RCC 7860 (cell line): ENCODE data around the gene SWSAP1.
"Not testable (repeated sequence)": the region's sequence is repeated elsewhere in the genome, so short reads cannot be mapped to it uniquely, and the experiment has no call there.

Experiments used
- DNase-seq: peaks from one replicate; pipeline ENCODE4 v3.0.0-alpha.2; 2015; ENCODE audit warnings: low spot score
- FAIRE-seq: peaks from 2 replicates; lab custom pipeline; 2012; peaks lifted over from hg19 to GRCh38; lab: Jason Lieb, UNC

Gene SWSAP1

DNA sequence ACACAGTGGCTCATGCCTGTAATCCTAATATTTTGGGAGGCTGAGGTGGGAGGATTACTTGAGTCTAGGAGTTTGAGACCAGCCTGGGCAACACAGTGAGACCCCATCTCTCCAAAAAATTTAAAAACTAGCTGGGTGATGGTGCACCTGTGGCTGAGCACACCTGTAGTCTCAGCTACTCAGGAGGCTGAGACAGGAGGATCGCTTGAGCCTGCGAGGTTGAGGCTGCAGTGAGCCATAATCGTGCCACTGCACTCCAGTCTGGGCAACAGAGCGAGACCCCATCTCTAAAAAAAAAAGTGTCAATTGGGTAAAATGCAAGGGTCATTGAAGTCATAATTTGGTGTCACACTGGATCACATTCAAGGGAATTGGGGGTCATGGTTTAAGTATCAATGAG, 20.4 kb upstream of the SWSAP1 start:
- not testable (repeated sequence) for FAIRE-seq, DNase-seq

DNA sequence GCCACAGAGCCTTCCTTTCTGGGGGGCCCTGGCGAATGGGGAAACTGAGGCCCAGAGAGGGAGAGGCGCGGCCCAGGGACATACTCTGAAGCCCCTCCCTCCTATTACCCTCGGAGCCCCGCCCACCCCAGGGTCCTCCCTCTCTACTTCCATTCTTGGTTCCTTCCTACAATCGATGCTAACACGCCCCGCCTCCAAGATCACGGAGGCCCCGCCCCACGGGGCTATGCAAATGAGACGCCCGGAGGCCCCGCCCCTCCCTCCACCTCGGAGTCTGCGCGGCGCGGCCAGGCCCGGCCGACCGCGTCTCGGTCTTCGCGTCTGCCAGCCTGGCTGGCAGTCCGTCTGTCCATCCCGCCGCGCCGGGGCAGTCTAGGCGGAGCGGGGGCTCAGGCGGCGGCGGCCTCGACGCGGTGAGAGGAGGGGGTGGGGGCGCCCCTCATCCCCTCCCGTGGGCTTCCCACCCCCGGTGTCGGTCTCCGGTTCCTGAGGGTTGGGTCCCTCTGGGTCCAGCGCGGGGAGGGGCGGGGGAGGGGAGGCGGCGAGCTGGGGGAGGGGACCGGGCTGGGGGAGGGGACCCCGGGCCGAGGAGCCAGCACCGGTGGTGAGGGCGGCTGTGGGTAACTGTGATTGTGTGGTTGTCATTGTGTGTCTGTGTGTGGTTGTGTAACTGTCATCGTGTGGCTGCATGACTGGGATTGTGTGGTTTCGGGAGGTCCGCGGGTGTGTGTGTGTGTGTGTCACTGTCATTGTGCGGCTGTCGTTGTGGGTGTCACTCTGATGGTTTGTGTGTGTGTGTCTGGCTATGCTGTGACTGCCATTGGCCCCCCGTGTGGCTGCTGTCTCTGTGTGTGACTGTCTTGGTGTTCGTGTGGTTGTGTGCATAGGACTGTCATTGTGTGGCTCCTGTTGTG, 19.0 kb upstream of the SWSAP1 start, which contains the start of gene PLPPR2:
Gene PLPPR2, plus strand, starts transcription at position 273 of the 914 bp plus-strand sequence. CDS start 2,242 bp downstream, outside the sequence.
- FAIRE-seq, result no peak
- DNase-seq, result peak; percentile 44

DNA sequence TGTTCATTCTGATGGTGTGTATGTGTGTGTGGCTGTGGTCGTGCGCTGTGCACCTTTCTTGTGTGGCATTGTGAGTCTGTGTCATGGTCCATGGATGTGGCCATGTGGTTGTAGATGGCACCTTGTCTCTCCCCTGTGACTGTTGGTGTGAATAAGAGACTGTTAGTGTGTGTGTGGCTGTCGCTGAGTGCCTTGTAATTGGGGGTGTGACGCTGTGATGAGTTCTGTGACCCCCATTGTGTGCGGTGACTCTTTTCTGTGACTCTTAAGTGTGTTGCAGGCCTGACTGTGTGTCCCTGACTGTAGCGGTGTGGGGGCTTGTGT, 18.4 kb upstream of the SWSAP1 start:
- FAIRE-seq (no peak), DNase-seq (no peak)

DNA sequence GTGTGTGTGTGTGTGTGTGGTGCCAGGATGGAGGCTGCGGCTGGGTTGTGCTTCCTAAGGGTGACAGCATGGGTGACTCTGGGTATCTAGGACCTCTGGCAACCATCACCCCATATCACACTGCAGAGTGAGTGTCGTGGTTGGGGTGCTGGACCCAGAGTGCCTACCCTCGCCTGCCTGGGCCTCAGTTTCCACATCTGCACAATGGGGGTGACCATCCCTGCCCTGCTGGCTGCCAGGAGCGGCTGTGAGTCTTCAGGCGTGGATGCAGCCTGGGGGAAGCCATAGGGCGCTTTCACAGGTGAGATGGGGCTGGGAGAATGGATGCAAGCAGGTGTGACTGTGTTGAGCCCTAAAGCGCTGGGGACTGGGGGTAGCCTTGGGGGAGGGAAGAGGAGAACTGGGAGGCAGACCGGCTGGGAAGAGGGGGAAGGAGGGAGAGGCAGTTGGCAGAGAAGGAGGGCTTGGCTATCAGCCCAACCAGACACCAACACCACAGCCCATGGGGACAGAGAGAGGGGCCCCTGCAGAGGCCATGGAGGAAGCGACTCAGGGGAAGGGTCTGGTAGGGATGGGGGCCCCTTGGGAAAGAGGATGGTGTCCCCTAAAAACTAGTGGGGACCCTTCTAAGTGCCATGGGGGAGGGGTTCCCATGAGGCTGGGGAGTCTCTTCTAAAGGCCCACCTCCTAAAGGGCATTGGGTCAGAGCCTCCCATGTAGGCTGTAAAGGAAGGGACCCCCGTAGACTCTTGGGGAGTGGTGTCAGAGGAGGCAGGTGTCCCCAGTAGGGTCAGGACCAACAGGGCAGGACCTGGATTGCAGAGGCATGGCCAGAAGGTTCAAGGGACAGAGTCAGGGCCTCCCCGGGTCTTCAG, 17.6 kb upstream of the SWSAP1 start:
- FAIRE-seq, result no peak
- DNase-seq, result no peak

DNA sequence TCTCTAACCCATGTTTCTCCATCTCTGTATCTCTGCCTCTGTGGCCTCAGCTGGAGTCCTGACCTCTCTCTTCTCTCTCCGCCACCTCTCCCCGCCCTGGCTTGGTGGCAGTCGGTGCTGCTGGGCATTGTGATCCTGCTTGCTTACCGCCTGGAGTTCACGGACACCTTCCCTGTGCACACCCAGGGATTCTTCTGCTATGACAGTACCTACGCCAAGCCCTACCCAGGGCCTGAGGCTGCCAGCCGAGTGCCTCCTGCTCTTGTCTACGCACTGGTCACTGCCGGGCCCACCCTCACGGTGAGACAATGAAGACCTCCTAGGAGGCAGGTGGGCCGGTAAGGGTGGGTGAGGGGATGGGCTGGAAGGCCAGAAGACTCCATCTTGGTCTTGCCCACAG, 15.0 kb upstream of the SWSAP1 start:
- DNase-seq (no peak), FAIRE-seq (no peak)

DNA sequence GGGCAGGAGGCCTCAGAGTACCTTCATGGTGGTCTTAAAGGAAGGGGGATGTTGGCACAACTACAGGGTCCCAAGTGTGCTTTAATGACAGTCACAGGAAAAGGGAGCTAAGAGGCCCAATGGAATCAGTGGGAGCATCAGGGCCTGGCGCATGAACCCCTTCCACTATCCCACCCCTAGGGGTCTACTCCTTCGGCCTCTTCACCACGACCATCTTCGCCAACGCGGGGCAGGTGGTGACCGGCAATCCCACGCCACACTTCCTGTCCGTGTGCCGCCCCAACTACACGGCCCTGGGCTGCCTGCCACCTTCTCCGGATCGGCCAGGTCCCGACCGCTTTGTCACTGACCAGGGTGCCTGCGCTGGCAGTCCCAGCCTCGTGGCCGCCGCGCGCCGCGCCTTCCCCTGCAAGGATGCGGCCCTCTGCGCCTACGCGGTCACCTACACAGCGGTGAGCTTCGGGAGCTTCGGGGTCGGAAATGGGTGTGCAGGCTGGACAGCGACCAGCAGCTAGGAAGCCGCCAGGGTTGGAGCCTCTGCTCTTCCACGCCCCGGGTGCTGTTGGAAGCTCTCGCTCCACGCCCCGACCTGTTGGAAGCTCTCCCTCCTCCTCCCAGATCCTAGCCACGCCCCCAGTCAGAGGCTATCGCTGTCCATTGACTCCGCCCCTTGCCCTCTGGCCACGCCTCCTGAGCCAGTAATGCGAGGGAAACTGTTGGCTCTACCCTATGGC, 13.3 kb upstream of the SWSAP1 start:
- DNase-seq (no peak), FAIRE-seq (no peak)

DNA sequence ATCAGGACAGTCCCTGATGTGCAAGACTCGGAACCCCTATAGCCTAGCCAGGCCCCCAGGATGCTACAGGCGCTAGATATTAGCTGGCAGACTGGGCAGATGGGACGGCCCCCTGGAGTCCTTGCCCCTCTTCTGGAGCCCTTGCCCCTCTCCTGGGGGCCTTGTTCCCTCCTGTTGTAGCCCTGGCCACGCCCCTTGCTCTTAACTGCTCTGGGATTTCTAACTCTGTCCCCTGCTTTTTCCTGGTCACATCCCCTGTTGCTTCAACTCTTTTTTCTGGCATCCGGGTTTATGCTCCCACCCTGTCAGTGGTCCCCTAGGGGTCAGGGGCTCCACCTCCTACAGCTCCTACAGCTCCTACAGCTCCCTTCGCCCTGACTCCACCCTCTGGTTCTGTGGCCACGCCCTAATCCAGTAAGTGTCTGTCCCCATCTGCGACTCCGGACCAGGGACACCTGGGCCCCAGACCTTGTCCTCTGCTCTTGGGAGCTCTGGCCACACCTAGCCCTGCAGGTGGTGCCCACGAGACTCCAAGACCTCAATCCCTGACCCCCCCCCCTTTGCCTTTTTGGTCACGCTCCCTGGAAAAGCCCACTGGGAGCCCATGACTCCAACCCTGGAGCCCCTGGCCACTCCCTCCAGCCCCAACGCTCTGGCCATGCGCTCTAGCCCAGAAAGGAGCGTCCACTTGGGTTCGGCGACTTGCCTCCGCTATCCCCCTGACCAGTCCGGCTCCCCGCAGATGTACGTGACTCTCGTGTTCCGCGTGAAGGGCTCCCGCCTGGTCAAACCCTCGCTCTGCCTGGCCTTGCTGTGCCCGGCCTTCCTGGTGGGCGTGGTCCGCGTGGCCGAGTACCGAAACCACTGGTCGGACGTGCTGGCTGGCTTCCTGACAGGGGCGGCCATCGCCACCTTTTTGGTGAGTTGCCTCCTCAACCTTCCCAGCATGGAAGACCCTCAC, 12.4 kb upstream of the SWSAP1 start:
- FAIRE-seq, result no peak
- no peak for DNase-seq

DNA sequence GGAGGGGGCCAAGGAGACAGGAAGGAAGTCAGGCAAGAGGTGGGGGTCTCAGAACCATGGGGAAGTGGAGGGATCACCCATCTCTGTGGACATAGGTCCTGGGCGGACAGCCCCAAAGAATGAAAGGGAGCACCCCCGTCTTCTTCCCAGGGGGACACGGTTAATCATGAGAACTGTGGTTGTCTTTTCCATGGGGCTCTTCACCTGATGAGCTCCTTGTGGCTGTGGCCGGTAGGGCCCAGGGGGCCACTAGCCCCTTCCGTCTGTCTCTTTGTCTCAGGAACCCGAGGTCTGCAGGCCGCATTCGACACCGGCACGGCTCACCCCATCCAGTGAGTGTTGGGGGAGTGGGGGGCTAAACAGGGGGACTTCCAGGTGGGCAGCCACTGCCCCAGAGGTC, 10.6 kb upstream of the SWSAP1 start:
- FAIRE-seq (no peak), DNase-seq (no peak)

DNA sequence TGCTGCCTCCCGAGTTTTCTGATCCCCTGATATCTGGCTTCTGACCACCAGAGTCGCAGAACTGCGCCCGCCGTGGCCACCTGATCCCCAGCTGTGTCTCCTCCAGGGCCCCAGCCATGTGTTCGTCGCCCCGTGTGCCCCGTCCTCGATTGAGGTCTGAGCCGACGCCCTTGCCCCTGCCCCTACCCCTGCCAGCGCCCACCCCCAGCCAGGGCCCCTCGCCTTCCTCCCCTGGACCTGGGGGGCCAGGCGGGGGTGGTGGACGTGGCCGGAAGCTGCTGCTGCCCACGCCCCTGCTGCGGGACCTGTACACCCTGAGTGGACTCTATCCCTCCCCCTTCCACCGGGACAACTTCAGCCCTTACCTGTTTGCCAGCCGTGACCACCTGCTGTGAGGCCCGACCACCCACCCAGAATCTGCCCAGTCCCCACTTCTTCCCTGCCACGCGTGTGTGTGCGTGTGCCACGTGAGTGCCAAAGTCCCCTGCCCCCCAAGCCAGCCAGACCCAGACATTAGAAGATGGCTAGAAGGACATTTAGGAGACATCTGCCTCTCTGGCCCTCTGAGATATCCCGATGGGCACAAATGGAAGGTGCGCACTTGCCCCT, 10.1 kb upstream of the SWSAP1 start:
- FAIRE-seq (no peak), DNase-seq (no peak)

DNA sequence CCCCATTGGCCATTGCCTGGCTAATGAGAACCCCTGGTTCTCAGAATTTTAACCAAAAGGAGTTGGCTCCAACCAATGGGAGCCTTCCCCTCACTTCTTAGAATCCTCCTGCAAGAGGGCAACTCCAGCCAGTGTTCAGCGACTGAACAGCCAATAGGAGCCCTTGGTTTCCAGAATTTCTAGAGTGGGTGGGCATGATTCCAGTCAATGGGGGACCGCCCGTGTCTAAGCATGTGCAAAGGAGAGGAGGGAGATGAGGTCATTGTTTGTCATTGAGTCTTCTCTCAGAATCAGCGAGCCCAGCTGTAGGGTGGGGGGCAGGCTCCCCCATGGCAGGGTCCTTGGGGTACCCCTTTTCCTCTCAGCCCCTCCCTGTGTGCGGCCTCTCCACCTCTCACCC, 9.5 kb upstream of the SWSAP1 start:
- DNase-seq, result no peak
- no peak for FAIRE-seq

DNA sequence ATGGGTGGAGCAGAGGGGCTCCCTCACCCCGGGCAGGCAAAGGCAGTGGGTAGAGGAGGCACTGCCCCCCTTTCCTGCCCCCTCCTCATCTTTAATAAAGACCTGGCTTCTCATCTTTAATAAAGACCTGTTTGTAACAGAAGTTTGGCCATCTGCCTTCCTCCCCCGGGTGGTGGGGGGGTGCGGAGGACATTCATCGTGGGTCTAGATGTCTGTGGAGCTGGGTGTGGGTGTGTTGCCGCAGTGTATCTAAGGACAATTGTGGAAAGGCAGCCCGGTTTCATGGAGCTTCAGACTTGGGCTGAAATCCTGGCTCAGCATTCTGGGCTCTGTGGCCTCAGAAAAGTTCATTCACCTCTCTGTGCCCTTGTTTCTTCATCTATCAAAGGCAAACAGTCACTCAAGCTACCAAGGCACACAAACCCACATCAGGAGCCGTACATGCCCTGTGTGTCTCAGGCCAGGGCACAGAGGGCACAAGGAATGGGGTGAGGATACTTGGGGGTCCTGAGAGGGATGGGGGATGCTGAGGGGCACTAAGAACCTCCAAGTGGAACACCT, 8.8 kb upstream of the SWSAP1 start:
- no peak for FAIRE-seq
- DNase-seq, result no peak

DNA sequence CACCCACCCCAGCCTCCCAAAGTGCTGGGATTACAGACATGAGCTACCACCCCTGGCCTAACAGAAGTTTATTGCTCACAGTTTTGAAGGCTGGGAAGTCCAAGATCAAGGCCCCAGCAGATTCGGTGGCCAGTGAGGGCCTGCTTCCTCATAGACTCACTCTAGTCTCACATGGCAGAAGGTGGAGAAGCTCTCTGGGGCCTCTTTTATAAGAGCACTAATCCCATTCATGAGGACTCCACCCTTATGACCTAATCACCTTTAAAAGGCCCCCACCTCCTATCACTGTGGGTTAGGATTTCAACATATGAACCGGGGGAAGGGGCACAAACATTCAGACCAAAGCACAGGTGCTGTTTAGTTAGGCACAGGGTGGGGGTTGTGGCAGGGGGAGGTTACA, 6.9 kb upstream of the SWSAP1 start:
- FAIRE-seq (no peak), DNase-seq (no peak)

DNA sequence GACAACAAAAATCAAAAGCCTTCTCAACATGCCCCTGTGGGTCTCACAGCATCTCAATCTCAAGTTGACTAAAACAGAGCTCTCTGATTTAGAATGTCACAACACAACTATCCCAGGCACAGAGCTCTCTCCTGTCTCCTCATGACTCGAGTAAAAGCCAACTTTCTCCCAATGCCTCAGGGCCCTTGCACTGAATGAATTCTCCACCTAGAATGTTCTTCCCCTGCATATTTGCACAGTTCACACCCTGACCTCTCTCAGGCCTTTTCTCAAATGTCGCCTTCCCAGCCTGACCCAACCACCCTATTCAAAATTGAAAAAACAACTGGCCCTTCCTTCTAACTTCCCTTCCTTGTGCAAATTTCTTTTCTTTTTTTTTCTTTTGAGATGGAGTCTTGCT, 3.7 kb upstream of the SWSAP1 start:
- DNase-seq, result no peak
- no peak for FAIRE-seq

DNA sequence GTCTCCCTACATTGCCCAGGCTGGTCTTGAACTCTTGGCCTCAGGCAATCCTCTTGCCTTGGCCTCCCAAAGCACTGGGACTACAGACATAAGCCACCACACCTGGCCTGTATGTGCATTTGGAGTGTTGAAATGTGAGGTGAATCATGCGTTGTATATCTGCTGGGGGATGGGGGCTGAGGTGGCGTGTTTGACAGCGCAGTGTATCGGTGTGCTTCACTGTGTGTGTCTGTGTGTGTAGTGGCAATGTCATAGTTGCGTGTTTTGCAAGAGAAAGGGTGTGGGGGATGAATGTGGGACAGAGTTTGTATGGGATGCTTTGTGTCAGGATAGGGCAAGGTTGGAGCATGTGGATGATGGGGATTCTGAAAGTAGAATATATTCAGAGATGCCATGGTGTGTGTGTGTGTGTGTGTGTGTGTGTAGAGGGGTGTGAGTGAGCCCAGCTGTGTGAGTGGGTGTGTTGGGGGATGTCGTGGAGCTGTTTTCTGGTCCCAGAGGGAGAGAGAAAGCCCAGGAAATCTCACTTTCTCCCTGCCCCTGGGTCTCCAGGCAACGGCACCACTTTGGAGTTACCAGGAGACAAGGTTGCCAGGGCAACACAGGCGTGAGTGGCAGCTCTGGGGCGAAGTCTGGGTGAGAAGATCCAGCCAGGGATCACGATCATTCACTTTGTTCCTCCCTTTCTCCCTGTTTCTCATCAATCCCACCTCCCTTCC, 1.1 kb upstream of the SWSAP1 start:
- no peak for FAIRE-seq
- no peak for DNase-seq

DNA sequence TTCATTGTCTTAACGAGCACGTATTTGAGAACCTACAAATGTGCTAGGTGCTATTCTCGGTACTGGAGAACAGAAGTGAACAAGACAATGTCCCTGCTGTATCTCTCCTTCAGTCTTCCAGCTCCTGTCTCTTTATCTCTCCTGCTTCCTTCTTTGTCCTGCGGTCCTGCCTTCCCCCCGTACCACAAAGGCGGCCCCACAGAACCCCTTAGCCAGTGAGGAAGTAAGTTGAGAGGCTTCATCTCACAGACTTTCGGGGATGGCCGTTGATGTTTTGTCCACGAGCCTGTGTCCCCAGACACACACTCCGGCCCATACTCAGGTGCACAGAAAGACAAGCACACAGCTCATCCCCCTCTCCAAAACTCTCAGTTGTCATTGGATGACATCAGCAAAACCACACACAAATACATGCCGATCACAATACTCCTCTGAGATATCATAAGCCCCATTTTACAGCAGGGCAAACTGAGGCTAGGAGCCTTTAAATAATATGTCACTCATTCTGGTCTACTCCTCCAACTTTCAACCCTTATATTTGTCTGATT, 507 bp upstream of the SWSAP1 start:
- DNase-seq (no peak), FAIRE-seq (no peak)

DNA sequence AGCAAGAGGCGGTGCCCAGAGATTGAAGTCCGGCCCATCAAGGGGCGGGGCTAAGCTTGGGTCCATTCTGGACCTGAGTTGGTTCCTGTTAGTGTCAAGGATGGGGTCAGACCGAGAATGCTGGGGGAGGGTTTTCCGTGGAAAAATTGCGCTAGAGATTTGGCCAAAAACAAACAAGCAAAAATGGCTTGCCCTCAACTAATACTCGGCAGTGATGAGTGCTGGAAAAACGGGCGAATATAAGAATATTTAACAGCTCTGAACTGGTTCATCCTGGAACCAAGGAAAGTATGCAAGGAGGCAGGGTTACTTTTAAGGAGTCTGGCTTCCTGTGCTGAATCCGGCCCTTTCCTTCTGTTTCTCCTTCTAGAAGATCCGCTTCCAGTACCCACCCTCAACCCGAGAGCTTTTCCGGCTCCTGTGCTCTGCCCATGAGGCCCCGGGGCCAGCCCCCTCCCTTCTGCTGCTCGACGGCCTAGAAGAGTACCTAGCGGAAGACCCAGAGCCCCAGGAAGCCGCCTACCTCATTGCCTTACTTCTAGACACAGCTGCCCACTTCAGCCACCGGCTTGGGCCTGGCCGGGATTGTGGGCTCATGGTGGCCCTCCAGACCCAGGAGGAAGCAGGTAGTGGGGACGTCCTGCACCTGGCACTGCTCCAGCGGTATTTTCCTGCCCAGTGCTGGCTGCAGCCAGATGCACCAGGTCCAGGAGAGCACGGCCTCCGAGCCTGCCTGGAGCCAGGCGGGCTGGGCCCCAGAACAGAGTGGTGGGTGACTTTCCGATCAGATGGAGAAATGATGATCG, 880 bp downstream of the SWSAP1 start:
- FAIRE-seq (no peak), DNase-seq (no peak)

DNA sequence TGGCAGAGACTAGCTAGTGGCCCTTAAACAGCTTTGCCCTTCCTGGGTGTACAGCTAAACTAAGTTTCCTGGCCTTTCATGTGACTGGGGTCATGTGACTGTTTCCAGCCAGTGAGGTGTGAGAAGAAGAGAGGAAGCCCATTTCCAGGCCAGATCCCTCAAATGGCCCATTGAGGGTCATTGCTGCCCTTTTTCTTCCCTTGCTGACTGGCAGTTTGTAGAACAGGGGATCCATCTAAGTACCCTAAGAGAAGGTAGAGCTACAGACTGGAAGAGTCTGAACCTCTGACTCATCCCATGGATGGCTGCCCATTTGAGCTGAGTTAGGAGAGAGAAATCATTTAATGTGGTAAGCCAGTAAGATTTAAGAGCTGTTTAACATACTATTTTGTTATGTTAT, 2.8 kb downstream of the SWSAP1 start:
- FAIRE-seq (peak; percentile 80), DNase-seq (peak; percentile 79)

DNA sequence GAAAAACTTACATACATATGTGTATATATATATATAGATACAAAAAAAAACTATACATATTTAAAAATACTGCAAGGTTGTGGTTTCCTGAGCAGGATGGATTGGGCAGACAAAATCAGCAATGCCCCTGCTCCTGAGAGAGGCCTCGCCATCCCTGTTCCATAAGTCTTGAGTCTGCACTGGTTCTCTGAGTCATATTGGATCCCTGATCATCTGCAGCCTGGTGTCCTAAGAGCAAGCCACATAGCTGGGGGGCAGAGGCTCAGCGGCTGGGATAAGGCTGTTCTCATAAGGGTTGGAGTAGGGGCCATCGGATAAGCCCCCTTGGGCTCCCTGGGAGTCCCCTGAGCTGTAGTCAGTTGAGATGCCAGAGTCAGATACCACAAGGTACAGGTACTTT, 3.3 kb downstream of the SWSAP1 start:
- no peak for FAIRE-seq
- peak; percentile 27 for DNase-seq
